ENCODE measurements around the gene PLCG2. TPM values are rescaled to one million over a fixed set of nuclear protein-coding genes. Genes with fewer than 3 reads are reported as not detected.

Gene PLCG2
- total RNA-seq, 1 experiment from 2014 or later: 6.0 TPM

DNA sequence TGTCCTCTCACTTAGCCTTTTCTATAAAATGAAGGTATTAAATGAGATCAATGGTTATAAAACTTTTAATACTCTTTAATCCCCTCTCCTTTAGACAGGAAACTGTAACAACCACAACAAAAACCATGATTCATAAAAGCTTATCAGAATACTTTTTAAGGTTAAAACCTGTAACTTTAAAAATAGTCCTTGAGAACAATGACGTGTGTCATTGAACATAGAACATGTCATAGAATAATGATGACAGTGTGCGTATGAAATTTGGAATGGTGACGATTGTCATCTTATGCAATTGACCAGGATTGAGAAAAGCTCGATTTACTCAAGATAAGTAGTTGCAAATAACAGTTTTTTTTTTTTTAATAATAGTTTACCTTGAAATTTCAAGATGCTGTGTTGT, 94.1 kb downstream of the PLCG2 start:
- Histone ChIP-seq H2AK5ac (ENCODE audit: insufficient read length, low read length) (no peak overlapping the region), H4K20me1 (ENCODE audit: control insufficient read depth, insufficient read depth, insufficient read length) (no peaks in the 10 kb centered on the region), H2BK15ac (ENCODE audit: low read depth, low read length) (no peak overlapping the region), H2BK5ac (ENCODE audit: insufficient read length, low read length) (no peak overlapping the region), H3K4ac (ENCODE audit: low read depth, low read length) (no peak overlapping the region), H3K14ac (ENCODE audit: insufficient read depth, low read length) (no peak overlapping the region), H2BK12ac (ENCODE audit: insufficient read length, low read depth, low read length) (no peak overlapping the region), H3K9ac (ENCODE audit: extremely low read depth, insufficient read length, low read length) (no peak overlapping the region), H3K18ac (ENCODE audit: insufficient read length, low read depth, low read length) (no peak overlapping the region), H3K9me3 (ENCODE audit: control insufficient read depth, low read depth, low read length) (no peaks in the 10 kb centered on the region), H4K8ac (replicated peaks; ENCODE audit: insufficient read length, low read depth, low read length) (no peak overlapping the region), H2BK120ac (ENCODE audit: low read depth, low read length, poor library complexity, severe bottlenecking) (no peak overlapping the region), H3K23ac (ENCODE audit: insufficient read length, low read depth, low read length) (no peak overlapping the region), H4K5ac (ENCODE audit: insufficient read length, low read depth, low read length) (no peak overlapping the region), H3K4me2 (ENCODE audit: insufficient read depth, insufficient read length, low read length) (no peak overlapping the region), H2AFZ (ENCODE audit: low read length) (no peak overlapping the region), H4K91ac (ENCODE audit: insufficient read length, low read depth, low read length) (no peak overlapping the region), H3K4me1 (ENCODE audit: insufficient read depth, low read length) (peaks cover 11% of the 10 kb centered on the region; the same call in 1 of the 2 replicates), H3K79me2 (ENCODE audit: insufficient read depth, low read length) (no peaks in the 10 kb centered on the region), H3K79me1 (ENCODE audit: insufficient read depth, low read depth, low read length, poor library complexity, severe bottlenecking) (no peaks in the 10 kb centered on the region), H3T11ph (ENCODE audit: low read length) (no peak overlapping the region), H2BK20ac (ENCODE audit: low read depth, low read length, poor library complexity, severe bottlenecking) (no peak overlapping the region), H3K56ac (ENCODE audit: insufficient read length, low read depth, low read length) (no peak overlapping the region), H3K27ac (ENCODE audit: insufficient read length, low read depth, low read length) (no peak overlapping the region), H3K27me3 (ENCODE audit: insufficient read depth, low read length) (no peaks in the 10 kb centered on the region), H3K23me2 (ENCODE audit: insufficient read length, low read depth, low read length, poor library complexity, severe bottlenecking) (no peaks in the 10 kb centered on the region)
- TF ChIP-seq, protein P1, sequence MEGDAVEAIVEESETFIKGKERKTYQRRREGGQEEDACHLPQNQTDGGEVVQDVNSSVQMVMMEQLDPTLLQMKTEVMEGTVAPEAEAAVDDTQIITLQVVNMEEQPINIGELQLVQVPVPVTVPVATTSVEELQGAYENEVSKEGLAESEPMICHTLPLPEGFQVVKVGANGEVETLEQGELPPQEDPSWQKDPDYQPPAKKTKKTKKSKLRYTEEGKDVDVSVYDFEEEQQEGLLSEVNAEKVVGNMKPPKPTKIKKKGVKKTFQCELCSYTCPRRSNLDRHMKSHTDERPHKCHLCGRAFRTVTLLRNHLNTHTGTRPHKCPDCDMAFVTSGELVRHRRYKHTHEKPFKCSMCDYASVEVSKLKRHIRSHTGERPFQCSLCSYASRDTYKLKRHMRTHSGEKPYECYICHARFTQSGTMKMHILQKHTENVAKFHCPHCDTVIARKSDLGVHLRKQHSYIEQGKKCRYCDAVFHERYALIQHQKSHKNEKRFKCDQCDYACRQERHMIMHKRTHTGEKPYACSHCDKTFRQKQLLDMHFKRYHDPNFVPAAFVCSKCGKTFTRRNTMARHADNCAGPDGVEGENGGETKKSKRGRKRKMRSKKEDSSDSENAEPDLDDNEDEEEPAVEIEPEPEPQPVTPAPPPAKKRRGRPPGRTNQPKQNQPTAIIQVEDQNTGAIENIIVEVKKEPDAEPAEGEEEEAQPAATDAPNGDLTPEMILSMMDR (conservative IDR thresholded peaks at IDR 0.05): no peak
- whole genome bisulfite sequencing (ENCODE audit: extremely low coverage, insufficient read length, low lambda C conversion rate): no CpG with 5 or more reads among the region's 4 CpGs
- Mint-ChIP-seq H3K9me3 (no peaks in the 10 kb centered on the region), H3K36me3 (ENCODE audit: insufficient read depth in 1 of 3, low read depth in 3 of 3) (no peaks in the 10 kb centered on the region), H3K4me1 (peaks cover 15 to 23% of the 10 kb centered on the region in 2 experiments), H3K4me3 (no peak overlapping the region), H3K27ac (no peak overlapping the region), H3K27me3 (ENCODE audit: low read depth) (peaks cover 6% of the 10 kb centered on the region; the same call in 1 of the 2 replicates)
- DNase-seq: no peak
